ENCODE data around the gene ITIH4.

Gene ITIH4

GRCh38 chr3:52795298-52795900, 35.1 kb downstream of the ITIH4 start:
- DNase-seq, result no peak

GRCh38 chr3:52794612-52795099, 35.8 kb downstream of the ITIH4 start, which contains the start of gene ITIH3:
TSS of gene ITIH3 (plus strand) at chr3:52794796. CDS start at chr3:52794804, 8 bp downstream.
- DNase-seq, result no peak

- DNase-seq, result no peak
These were observed 36.5 kb downstream of the ITIH4 start for GRCh38 chr3:52793702-52794611.

GRCh38 chr3:52792961-52793695, 37.3 kb downstream of the ITIH4 start:
- no peak for DNase-seq

- DNase-seq, result no peak
These were observed 38.1 kb downstream of the ITIH4 start for GRCh38 chr3:52792413-52792812.

- no peak for DNase-seq
These were observed 38.5 kb downstream of the ITIH4 start for GRCh38 chr3:52791928-52792327.

GRCh38 chr3:52791366-52791765, 39.1 kb downstream of the ITIH4 start:
- no peak for DNase-seq

GRCh38 chr3:52790741-52791140, 39.7 kb downstream of the ITIH4 start:
- DNase-seq, result no peak

- DNase-seq, result no peak
These were observed 40.1 kb downstream of the ITIH4 start for GRCh38 chr3:52790337-52790736.

GRCh38 chr3:52789746-52790040, 40.8 kb downstream of the ITIH4 start:
- no peak for DNase-seq

- DNase-seq, result no peak
These were observed 41.4 kb downstream of the ITIH4 start for GRCh38 chr3:52788890-52789745.

- DNase-seq, result no peak
These were observed 42.5 kb downstream of the ITIH4 start for GRCh38 chr3:52787672-52788625.

GRCh38 chr3:52787246-52787645, 43.2 kb downstream of the ITIH4 start:
- no peak for DNase-seq

- DNase-seq, result no peak
These were observed 43.9 kb downstream of the ITIH4 start for GRCh38 chr3:52786330-52787215.

GRCh38 chr3:52784931-52785590, 45.4 kb downstream of the ITIH4 start:
- DNase-seq, result no peak

GRCh38 chr3:52784021-52784621, 46.4 kb downstream of the ITIH4 start:
- DNase-seq, result no peak

- DNase-seq, result no peak
These were observed 47.3 kb downstream of the ITIH4 start for GRCh38 chr3:52783211-52783555.

- DNase-seq, result no peak
These were observed 47.9 kb downstream of the ITIH4 start for GRCh38 chr3:52782412-52783210.

GRCh38 chr3:52781741-52782140, 48.7 kb downstream of the ITIH4 start:
- DNase-seq, result no peak
